Neural cell (in vitro differentiated cells): ENCODE measurements around the gene FAM227B. TPM values are rescaled to one million over a fixed set of nuclear protein-coding genes. Genes with fewer than 3 reads are reported as not detected.
A peak's percentile ranks its signal among the peaks of the same experiment; 100 is the strongest.

Source experiments
- H2AFZ ChIP-seq: fragments of 200-600, 300-800 bp; sonication (generic), shearing (Covaris generic); 2 replicates; pipeline ENCODE4 v1.6.0; 2014; ENCODE audit warnings: low read depth, mild to moderate bottlenecking, antibody characterized with exemption, low read length, moderate library complexity
- H3F3A ChIP-seq: fragments of 200-600 bp; shearing (Covaris generic); 2 replicates; pipeline ENCODE4 v1.6.1; 2016; ENCODE audit warnings: mild to moderate bottlenecking, moderate library complexity, mixed read lengths, antibody characterized with exemption, low read length; ENCODE audit not compliant: insufficient read depth, poor library complexity, severe bottlenecking
- H3K27ac ChIP-seq: fragments of 200-600, 300-800 bp; sonication (generic), shearing (Covaris generic); 2 replicates; pipeline ENCODE4 v1.5.1; 2014; ENCODE audit warnings: mild to moderate bottlenecking, low read length, moderate library complexity
- H3K27me3 ChIP-seq: fragments of 300-800, 200-600 bp; sonication (generic), shearing (Covaris generic); 2 replicates; pipeline ENCODE4 v1.6.0; 2014; ENCODE audit warnings: mild to moderate bottlenecking, low read depth, low read length, moderate library complexity; ENCODE audit not compliant: insufficient read depth
- H3K36me3 ChIP-seq: fragments of 300-800, 200-600 bp; sonication (generic), shearing (Covaris generic); 2 replicates; pipeline ENCODE4 v1.5.1; 2014; ENCODE audit warnings: mild to moderate bottlenecking, antibody characterized with exemption, low read length, moderate library complexity; ENCODE audit not compliant: insufficient read depth
- H3K4me2 ChIP-seq: fragments of 300-800, 200-600 bp; sonication (generic), shearing (Covaris generic); 2 replicates; pipeline ENCODE4 v1.6.0; 2014; ENCODE audit warnings: mild to moderate bottlenecking, low read length
- H3K4me3 ChIP-seq: fragments of 300-800, 200-600 bp; sonication (generic), shearing (Covaris generic); 2 replicates; pipeline ENCODE4 v1.5.1; 2014; ENCODE audit warnings: mild to moderate bottlenecking, low read length, moderate library complexity
- H3K79me2 ChIP-seq: fragments of 200-600 bp; shearing (Covaris generic); replicated peaks from 2 replicates; pipeline ENCODE4 v1.6.0; 2014; ENCODE audit warnings: mild to moderate bottlenecking, low read length, moderate library complexity; ENCODE audit not compliant: insufficient read depth
- H3K9ac ChIP-seq: fragments of 300-800, 200-600 bp; sonication (generic), shearing (Covaris generic); 2 replicates; pipeline ENCODE4 v1.6.1; 2016; ENCODE audit warnings: mild to moderate bottlenecking, low read length, mixed read lengths
- H3K9me2 ChIP-seq: fragments of 200-600 bp; shearing (Covaris generic); 2 replicates; pipeline ENCODE4 v1.6.1; 2016; ENCODE audit warnings: mild to moderate bottlenecking, low read length, mixed read lengths; ENCODE audit not compliant: insufficient read depth
- H3K9me3 ChIP-seq: fragments of 200-600, 300-800 bp; sonication (generic), shearing (Covaris generic); 2 replicates; pipeline ENCODE4 v1.6.1; 2016; ENCODE audit warnings: mild to moderate bottlenecking, mixed run types, low read length, moderate library complexity, mixed read lengths
- H4K20me1 ChIP-seq: fragments of 200-600 bp; shearing (Covaris generic); 2 replicates; pipeline ENCODE4 v1.6.1; 2016; ENCODE audit warnings: mild to moderate bottlenecking, mixed run types; ENCODE audit not compliant: insufficient read depth
- CTCF ChIP-seq: fragments of 450-650 bp; IDR thresholded peaks from 2 replicates; pipeline ENCODE4 v1.5.1; 2014; ENCODE audit warnings: antibody characterized with exemption, mild to moderate bottlenecking, moderate library complexity; ENCODE audit not compliant: poor library complexity, severe bottlenecking
- EP300 ChIP-seq: fragments of 450-650 bp; conservative IDR thresholded peaks from 2 replicates; pipeline ENCODE4 v1.6.1; 2014; ENCODE audit warnings: antibody characterized with exemption, mild to moderate bottlenecking, moderate library complexity; ENCODE audit not compliant: poor library complexity, severe bottlenecking
- EZH2 ChIP-seq: fragments of 200-600, 300-800 bp; shearing (Covaris generic), sonication (generic); IDR thresholded peaks from 2 replicates; pipeline ENCODE4 v1.6.1; 2014; ENCODE audit warnings: antibody characterized with exemption, low read length, borderline replicate concordance, mild to moderate bottlenecking; ENCODE audit not compliant: insufficient read depth, poor library complexity, severe bottlenecking
- MXI1 ChIP-seq: fragments of 450-650 bp; conservative IDR thresholded peaks from 2 replicates; pipeline ENCODE4 v1.6.1; 2014; ENCODE audit warnings: antibody characterized with exemption, mild to moderate bottlenecking; ENCODE audit not compliant: poor library complexity, severe bottlenecking
- POLR2AphosphoS5 ChIP-seq: IDR thresholded peaks from 2 replicates; pipeline ENCODE4 v1.6.1; 2012
- RAD21 ChIP-seq: fragments of 450-650 bp; conservative IDR thresholded peaks from 2 replicates; pipeline ENCODE4 v1.6.1; 2014; ENCODE audit warnings: antibody characterized with exemption, mild to moderate bottlenecking, moderate library complexity
- REST ChIP-seq: IDR thresholded peaks from 2 replicates; pipeline ENCODE4 v1.6.1; 2012; ENCODE audit warnings: borderline replicate concordance
- SMC3 ChIP-seq: fragments of 450-650 bp; conservative IDR thresholded peaks from 2 replicates; pipeline ENCODE4 v1.6.1; 2014; ENCODE audit warnings: antibody characterized with exemption, mild to moderate bottlenecking, moderate library complexity; ENCODE audit not compliant: poor library complexity
- TAF1 ChIP-seq: IDR thresholded peaks from 2 replicates; pipeline ENCODE4 v1.6.1; 2012; ENCODE audit warnings: low read depth
- polyA plus RNA-seq: library from polyadenylated mRNA; depleted of rRNA; stranded (reverse); fragments of >200 nt; gene quantifications from 2 replicates; pipeline ENCODE4 v1.2.3, GENCODE V29; 2014

FAM227B gene
- polyA plus RNA-seq, 1 donor from 2014 or later = 0.88 TPM

- Histone ChIP-seq H4K20me1 (no peaks in the 10 kb centered on the region), H3F3A (no peaks in the 10 kb centered on the region), H3K4me3 (peak overlapping the region; percentile 78), H3K9me2 (no peaks in the 10 kb centered on the region), H3K4me2 (peak overlapping the region; percentile 54), H2AFZ (peak overlapping the region; percentile 57), H3K36me3 (no peaks in the 10 kb centered on the region), H3K27ac (peak overlapping the region; percentile 69), H3K9me3 (no peaks in the 10 kb centered on the region), H3K79me2 (peaks cover 31% of the 10 kb centered on the region), H3K9ac (peak overlapping the region; percentile 82), H3K27me3 (no peaks in the 10 kb centered on the region)
- TF ChIP-seq RAD21 (no peak), TAF1 (no peak), EZH2 (no peak), REST (no peak), POLR2AphosphoS5 (no peak), CTCF (no peak)
These were observed 788 bp upstream of the FAM227B start for GRCh38 chr15:49621401-49621811.

- Histone ChIP-seq H2AFZ (peak overlapping the region; percentile 57), H3K4me2 (peak overlapping the region; percentile 20), H3K36me3 (no peaks in the 10 kb centered on the region), H3K4me3 (peak overlapping the region; percentile 78), H3K79me2 (peaks cover 31% of the 10 kb centered on the region), H3K27ac (no peak overlapping the region), H3K9ac (peak overlapping the region; percentile 35), H3K9me2 (no peaks in the 10 kb centered on the region), H4K20me1 (no peaks in the 10 kb centered on the region), H3K27me3 (no peaks in the 10 kb centered on the region), H3F3A (no peaks in the 10 kb centered on the region), H3K9me3 (no peaks in the 10 kb centered on the region)
- TF ChIP-seq EZH2 (no peak), EP300 (no peak), REST (no peak), MXI1 (no peak), POLR2AphosphoS5 (no peak), CTCF (no peak), TAF1 (no peak), RAD21 (no peak), SMC3 (no peak)
These were observed 419 bp downstream of the FAM227B start for GRCh38 chr15:49620199-49620598.
